OCI-LY1 (cell line): ENCODE results near the gene SRRD.

Experiments
- H2AFZ ChIP-seq: fragments of 200-600 bp; sonication (generic), shearing (Covaris generic); 2 replicates; pipeline ENCODE4 v1.6.0; 2014; ENCODE audit warnings: antibody characterized with exemption, mild to moderate bottlenecking, low read length
- H3F3A ChIP-seq: fragments of 200-600 bp; sonication (generic), shearing (Covaris generic); 2 replicates; pipeline ENCODE4 v1.6.0; 2014; ENCODE audit warnings: mild to moderate bottlenecking, antibody characterized with exemption, low read length, moderate library complexity; ENCODE audit not compliant: insufficient read depth
- H3K27ac ChIP-seq: fragments of 200-600 bp; sonication (generic); 2 replicates; pipeline ENCODE4 v1.5.1; 2014; ENCODE audit warnings: low read length, mixed run types, mild to moderate bottlenecking, low read depth; ENCODE audit not compliant: poor library complexity, severe bottlenecking
- H3K27me3 ChIP-seq: fragments of 200-600 bp; sonication (generic); 2 replicates; pipeline ENCODE4 v1.6.0; 2014; ENCODE audit warnings: antibody characterized with exemption, mild to moderate bottlenecking, low read length, moderate library complexity; ENCODE audit not compliant: insufficient read depth
- H3K36me3 ChIP-seq: fragments of 200-600 bp; sonication (generic); 2 replicates; pipeline ENCODE4 v1.6.1; 2014; ENCODE audit warnings: mild to moderate bottlenecking, antibody characterized with exemption, low read length, moderate library complexity, mixed read lengths; ENCODE audit not compliant: insufficient read depth
- H3K4me1 ChIP-seq: fragments of 200-600 bp; sonication (generic); 2 replicates; pipeline ENCODE4 v1.5.1; 2014; ENCODE audit warnings: mild to moderate bottlenecking, low read length, moderate library complexity; ENCODE audit not compliant: insufficient read depth, severe bottlenecking
- H3K4me2 ChIP-seq: fragments of 200-600 bp; sonication (generic), shearing (Covaris generic); 2 replicates; pipeline ENCODE4 v1.6.1; 2014; ENCODE audit warnings: low read length
- H3K4me3 ChIP-seq: fragments of 200-600 bp; sonication (generic); 2 replicates; pipeline ENCODE4 v1.5.1; 2014; ENCODE audit warnings: low read length, low read depth, mild to moderate bottlenecking, mixed read lengths; ENCODE audit not compliant: poor library complexity, severe bottlenecking
- H3K79me2 ChIP-seq: fragments of 200-600 bp; shearing (Covaris generic); 2 replicates; pipeline ENCODE4 v1.6.1; 2016; ENCODE audit warnings: mixed run types, low read length, mixed read lengths; ENCODE audit not compliant: insufficient read depth
- H3K9ac ChIP-seq: fragments of 200-600 bp; sonication (generic), shearing (Covaris generic); 2 replicates; pipeline ENCODE4 v1.6.1; 2014; ENCODE audit warnings: mild to moderate bottlenecking, low read length, mixed read lengths
- H3K9me2 ChIP-seq: fragments of 200-600 bp; sonication (generic), shearing (Covaris generic); 2 replicates; pipeline ENCODE4 v1.6.1; 2014; ENCODE audit warnings: low read depth, mild to moderate bottlenecking, low read length, mixed read lengths
- H3K9me3 ChIP-seq: fragments of 200-600 bp; shearing (Covaris generic); 2 replicates; pipeline ENCODE4 v1.6.1; 2014; ENCODE audit warnings: low read length, mixed read lengths
- H4K20me1 ChIP-seq: fragments of 200-600 bp; sonication (generic), shearing (Covaris generic); 2 replicates; pipeline ENCODE4 v1.6.0; 2016; ENCODE audit warnings: mild to moderate bottlenecking, low read length; ENCODE audit not compliant: insufficient read depth
- EZH2 ChIP-seq: fragments of 200-600 bp; sonication (generic), shearing (Covaris generic); IDR thresholded peaks from 2 replicates; pipeline ENCODE4 v1.8.0; 2017; ENCODE audit warnings: borderline replicate concordance, mixed run types, mild to moderate bottlenecking, antibody characterized with exemption, low read length, moderate library complexity, mixed read lengths
- TF ChIP-seq, protein P1 (sequence below): fragments of 200-600 bp; sonication (generic), shearing (Covaris generic); IDR thresholded peaks from 2 replicates; pipeline ENCODE4 v1.5.1; 2017; ENCODE audit warnings: mild to moderate bottlenecking, antibody characterized with exemption, low read length, moderate library complexity, mixed read lengths

SRRD gene

DNA sequence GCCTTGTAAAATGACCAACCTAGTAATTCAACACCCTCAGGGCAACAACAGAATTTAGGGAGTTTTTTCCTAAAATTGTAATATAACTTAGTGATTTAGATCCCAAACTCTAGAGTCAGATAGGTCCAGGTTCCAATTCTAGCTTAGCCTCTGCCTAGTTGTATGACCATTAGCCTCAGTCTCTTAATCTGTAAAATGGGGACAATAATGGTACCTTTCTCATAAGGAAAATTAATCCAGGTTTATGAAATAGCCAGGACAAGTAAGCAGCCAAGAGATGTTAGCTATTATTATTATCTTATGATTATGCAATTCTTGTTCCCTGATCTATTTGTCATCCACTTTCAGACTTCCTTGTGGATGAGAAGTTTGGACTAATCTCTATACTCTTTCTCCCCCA, 24.5 kb downstream of the SRRD start:
- Histone ChIP-seq H3K9ac (no peak overlapping the region), H3K27me3 (no peaks in the 10 kb centered on the region), H3K36me3 (peaks cover 70% of the 10 kb centered on the region), H3K9me2 (no peaks in the 10 kb centered on the region), H3K4me1 (peaks cover 28% of the 10 kb centered on the region), H2AFZ (no peak overlapping the region), H3K4me3 (no peak overlapping the region), H3K79me2 (peaks cover 16% of the 10 kb centered on the region), H3F3A (no peaks in the 10 kb centered on the region), H3K4me2 (no peak overlapping the region), H3K9me3 (no peaks in the 10 kb centered on the region), H4K20me1 (no peaks in the 10 kb centered on the region), H3K27ac (no peak overlapping the region)
- no peak for TF ChIP-seq EZH2
- TF ChIP-seq, protein P1, sequence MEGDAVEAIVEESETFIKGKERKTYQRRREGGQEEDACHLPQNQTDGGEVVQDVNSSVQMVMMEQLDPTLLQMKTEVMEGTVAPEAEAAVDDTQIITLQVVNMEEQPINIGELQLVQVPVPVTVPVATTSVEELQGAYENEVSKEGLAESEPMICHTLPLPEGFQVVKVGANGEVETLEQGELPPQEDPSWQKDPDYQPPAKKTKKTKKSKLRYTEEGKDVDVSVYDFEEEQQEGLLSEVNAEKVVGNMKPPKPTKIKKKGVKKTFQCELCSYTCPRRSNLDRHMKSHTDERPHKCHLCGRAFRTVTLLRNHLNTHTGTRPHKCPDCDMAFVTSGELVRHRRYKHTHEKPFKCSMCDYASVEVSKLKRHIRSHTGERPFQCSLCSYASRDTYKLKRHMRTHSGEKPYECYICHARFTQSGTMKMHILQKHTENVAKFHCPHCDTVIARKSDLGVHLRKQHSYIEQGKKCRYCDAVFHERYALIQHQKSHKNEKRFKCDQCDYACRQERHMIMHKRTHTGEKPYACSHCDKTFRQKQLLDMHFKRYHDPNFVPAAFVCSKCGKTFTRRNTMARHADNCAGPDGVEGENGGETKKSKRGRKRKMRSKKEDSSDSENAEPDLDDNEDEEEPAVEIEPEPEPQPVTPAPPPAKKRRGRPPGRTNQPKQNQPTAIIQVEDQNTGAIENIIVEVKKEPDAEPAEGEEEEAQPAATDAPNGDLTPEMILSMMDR: no peak

DNA sequence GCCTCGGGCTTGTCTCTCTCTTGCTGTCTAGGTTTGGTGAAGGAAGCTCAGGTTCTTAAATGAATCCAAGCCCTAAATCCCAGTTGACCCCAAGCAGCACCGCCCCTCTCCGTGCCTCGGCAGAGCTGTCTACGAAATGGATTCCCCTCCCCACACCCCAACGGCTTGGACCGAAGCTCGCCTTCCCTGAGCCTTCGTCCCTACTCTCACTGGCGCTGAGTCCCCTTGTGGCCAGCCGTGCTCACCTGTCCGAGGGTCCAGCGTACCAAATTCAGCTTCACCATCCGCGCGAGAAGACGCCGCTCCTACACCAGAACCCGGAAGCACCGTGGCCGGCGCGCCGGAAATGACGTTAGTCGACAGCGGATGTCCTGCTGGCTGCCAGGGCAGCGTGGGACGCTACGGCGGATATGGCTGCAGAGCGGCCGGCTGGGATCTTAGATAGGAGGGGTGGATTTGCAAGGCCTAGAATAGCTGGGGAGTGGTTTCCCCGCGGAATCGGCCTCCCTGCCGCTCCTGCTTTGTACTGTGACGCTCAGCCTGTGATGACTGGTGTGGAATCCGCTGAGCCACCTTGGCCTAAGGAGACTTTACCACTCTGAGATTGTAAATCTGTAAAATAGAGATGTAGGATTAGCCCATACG, 28.6 kb downstream of the SRRD start, which contains the start of gene TFIP11:
TFIP11 (minus strand) TSS at position 325 of the 645 bp plus-strand sequence. CDS start 2,201 bp downstream, outside the sequence.
- Histone ChIP-seq H2AFZ (no peak within 1 kb of the TSS), H3K27ac (no peak within 1 kb of the TSS), H3F3A (no peaks in the 10 kb centered on the region), H3K9ac (peak within 1 kb of the TSS; percentile 79), H3K9me3 (no peaks in the 10 kb centered on the region), H3K4me3 (peak within 1 kb of the TSS; percentile 86), H3K36me3 (peaks cover 32% of the 10 kb centered on the region), H4K20me1 (no peaks in the 10 kb centered on the region), H3K27me3 (no peaks in the 10 kb centered on the region), H3K79me2 (peaks cover 16% of the 10 kb centered on the region), H3K4me2 (peak within 1 kb of the TSS; percentile 85), H3K4me1 (peaks cover 31% of the 10 kb centered on the region), H3K9me2 (no peaks in the 10 kb centered on the region)
- TF ChIP-seq, protein P1: no peak
- no peak for TF ChIP-seq EZH2

DNA sequence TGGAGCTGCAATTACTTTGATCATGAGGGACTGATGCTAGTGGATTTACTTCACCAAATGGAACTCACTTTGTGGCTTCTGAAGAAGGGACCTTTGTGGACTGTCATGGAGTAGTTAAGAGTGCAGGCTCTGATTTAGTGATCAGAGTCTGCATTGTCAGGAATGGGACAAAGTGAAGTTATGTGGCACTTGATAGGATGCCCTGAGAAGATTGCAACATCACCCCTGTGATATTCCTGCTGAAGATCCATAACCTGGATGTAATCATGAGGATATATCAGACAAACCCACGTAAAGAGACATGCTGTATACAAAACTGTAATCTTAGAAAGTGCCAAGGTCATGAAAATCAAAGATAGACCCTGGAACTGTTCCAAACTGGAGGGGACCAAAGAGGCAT, 30.2 kb downstream of the SRRD start:
- Histone ChIP-seq H3K27me3 (no peaks in the 10 kb centered on the region), H4K20me1 (no peaks in the 10 kb centered on the region), H3K9me3 (no peaks in the 10 kb centered on the region), H3K4me1 (peaks cover 31% of the 10 kb centered on the region), H3K9ac (peak overlapping the region; percentile 79; the same call in 1 of the 2 replicates), H3K4me3 (peak overlapping the region; percentile 86), H2AFZ (no peak overlapping the region), H3K79me2 (peaks cover 16% of the 10 kb centered on the region), H3F3A (no peaks in the 10 kb centered on the region), H3K36me3 (peaks cover 21% of the 10 kb centered on the region), H3K27ac (no peak overlapping the region), H3K9me2 (no peaks in the 10 kb centered on the region), H3K4me2 (peak overlapping the region; percentile 85)
- no peak for TF ChIP-seq EZH2
- TF ChIP-seq, protein P1: no peak
